Fibroblast of pulmonary artery (primary cell): Measurements from ENCODE around the gene PXK.
A peak's percentile ranks its signal among the peaks of the same experiment; 100 is the strongest.

ENCODE experiments used
- DNase-seq: peaks from one replicate; pipeline ENCODE4 v3.0.0-alpha.2; 2010; ENCODE audit warnings: low read depth
- H3K4me3 ChIP-seq: replicated peaks from 2 replicates; pipeline ENCODE4 v1.5.1; 2011; ENCODE audit warnings: low read depth, mild to moderate bottlenecking, control low read depth, low read length, moderate library complexity
- TF ChIP-seq, protein P1 (sequence below): IDR thresholded peaks from 2 replicates; pipeline ENCODE4 v1.5.1; 2011; ENCODE audit warnings: mild to moderate bottlenecking, control low read depth, low read length, inconsistent platforms; ENCODE audit errors: missing control alignments

The PXK gene

DNA sequence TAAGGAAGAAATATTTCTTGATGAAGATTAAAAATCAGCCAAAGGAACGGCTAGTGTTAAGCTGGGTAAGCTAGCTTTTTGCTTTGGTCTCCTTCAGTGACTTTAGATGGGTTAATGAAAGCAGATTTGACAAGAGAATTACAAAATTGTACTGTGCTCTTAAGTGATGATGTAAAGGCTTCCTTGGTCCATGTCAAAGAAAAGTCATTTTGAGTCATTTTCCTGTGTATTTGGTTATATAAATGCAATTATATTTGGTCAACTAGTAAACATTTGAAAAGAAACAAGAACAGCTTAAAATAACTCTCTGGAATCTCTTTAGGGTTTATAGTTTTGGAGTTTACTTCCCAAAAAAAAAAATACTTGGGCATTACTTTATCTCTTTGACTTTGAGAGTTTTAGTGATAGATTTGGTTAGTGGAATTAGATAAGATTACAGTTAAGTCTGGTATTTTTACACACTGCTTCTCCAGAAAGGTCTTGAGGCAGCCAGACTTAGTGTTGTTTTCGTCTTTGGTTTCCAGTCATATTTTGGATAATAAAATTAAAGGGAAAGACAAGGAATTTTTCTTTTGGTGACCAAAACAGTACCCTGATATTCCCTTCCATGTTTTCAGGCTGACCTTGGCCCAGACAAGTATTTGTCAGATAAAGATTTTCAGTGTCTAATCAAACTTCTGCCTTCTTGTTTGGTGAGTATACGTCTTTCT, 58.6 kb downstream of the PXK start:
- H3K4me3 ChIP-seq: no peak overlapping the region
- TF ChIP-seq, protein P1, sequence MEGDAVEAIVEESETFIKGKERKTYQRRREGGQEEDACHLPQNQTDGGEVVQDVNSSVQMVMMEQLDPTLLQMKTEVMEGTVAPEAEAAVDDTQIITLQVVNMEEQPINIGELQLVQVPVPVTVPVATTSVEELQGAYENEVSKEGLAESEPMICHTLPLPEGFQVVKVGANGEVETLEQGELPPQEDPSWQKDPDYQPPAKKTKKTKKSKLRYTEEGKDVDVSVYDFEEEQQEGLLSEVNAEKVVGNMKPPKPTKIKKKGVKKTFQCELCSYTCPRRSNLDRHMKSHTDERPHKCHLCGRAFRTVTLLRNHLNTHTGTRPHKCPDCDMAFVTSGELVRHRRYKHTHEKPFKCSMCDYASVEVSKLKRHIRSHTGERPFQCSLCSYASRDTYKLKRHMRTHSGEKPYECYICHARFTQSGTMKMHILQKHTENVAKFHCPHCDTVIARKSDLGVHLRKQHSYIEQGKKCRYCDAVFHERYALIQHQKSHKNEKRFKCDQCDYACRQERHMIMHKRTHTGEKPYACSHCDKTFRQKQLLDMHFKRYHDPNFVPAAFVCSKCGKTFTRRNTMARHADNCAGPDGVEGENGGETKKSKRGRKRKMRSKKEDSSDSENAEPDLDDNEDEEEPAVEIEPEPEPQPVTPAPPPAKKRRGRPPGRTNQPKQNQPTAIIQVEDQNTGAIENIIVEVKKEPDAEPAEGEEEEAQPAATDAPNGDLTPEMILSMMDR: no peak

DNA sequence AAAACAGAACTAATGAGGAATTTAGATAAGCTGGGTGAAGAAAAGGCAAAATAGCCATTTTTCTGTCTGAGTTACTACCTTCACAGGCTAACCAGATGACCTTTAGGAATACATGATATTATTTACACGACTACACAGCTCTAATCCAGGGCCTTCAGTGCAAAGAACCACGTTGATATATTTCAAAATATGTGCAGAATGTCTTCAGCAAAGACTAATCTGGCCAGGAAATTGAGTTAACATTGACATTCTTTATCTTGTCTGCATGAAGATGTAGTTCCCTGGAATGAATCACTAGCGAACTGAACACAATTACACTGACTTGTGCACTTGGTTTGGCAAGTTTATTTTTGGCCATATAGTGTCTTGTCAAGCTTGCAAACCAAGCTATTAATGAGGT, 59.5 kb downstream of the PXK start:
- no peak overlapping the region for H3K4me3 ChIP-seq
- DNase-seq: peak; percentile 20
- TF ChIP-seq, protein P1: no peak

More for the DNA sequence above, 58.6 kb downstream of the PXK start:
- peak; percentile 53 for DNase-seq

DNA sequence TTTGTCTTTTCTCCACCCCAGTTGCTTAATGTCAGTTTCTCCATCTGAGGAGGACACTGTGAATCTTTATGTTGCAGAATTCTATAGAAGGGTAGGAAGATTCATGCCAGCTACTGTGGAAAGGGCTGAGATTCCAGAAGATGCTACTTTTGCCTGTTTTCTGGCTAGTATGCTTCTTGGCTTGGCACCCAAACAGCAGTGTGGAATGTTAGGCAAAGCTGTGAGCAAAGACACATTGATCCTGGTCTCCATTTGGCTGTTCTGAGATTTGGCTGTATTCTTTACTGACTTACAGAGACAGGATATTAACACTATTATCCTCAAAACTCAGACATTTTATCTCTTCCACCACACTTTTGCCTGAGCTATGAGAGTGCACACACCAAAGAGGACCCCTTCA, 61.6 kb downstream of the PXK start:
- TF ChIP-seq, protein P1: no peak

DNA sequence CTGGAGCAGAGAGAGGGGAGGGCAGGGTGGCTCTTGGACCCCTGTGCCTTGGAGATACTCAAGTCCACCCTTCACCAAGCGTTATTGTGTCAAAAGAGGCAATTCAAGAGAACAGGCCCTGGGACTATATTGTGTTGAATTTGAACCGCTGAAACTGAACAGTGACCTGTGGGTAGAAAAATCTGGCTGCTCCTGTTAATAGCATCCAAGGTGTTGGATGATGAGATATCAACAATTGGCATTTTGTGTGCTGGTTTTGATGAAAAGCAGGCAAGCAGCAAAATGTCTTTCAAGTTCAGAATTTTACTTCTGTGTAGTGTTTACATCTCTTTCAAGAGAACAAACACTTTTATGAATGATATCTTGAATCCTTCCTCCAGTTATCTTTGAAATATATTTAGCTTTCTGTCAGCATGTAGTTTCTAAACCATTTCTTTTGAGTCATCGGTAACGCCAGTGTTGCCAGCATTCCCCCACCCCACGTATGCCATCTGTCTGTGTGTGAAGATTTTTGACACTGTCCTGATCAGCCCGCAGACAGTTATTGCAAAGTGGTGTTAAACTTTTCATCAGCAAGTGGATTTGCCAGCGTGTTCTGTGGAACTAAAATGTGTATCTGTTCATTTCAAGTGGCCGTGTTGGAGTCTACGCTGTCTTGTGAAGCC, 66.1 kb downstream of the PXK start:
- H3K4me3 ChIP-seq: no peak overlapping the region
- TF ChIP-seq, protein P1: no peak
- no peak for DNase-seq

More for the DNA sequence above, 61.6 kb downstream of the PXK start:
- no peak for DNase-seq
- no peak overlapping the region for H3K4me3 ChIP-seq

DNA sequence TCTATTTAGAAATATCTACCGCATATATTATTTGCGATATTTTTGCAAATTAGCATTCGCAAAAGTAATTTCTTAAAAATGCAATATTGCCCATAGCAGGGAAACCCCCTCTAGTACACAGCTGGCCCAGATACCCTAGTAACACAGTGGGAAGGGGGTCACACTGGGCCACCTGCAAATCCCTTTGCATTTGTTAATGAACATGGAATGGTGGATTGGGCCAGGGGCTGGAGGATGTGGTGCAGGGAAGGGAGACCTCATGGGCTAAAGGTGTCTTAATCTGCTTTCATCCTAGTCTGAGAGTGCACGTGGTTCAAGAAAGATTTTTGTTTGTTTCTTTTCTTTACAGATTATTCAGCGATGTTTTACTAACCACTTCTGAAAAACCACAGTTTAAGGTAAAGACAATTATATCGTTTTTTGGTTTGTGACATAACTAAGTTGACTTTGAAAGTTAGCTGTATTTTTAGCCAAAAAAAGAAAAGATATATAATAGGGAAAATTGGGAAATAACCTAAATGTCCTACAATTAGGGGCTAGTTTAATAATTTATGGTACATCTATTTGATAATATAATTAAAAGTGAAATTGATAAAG, 70.9 kb downstream of the PXK start:
- TF ChIP-seq, protein P1: no peak
- H3K4me3 ChIP-seq: no peak overlapping the region
- no peak for DNase-seq

DNA sequence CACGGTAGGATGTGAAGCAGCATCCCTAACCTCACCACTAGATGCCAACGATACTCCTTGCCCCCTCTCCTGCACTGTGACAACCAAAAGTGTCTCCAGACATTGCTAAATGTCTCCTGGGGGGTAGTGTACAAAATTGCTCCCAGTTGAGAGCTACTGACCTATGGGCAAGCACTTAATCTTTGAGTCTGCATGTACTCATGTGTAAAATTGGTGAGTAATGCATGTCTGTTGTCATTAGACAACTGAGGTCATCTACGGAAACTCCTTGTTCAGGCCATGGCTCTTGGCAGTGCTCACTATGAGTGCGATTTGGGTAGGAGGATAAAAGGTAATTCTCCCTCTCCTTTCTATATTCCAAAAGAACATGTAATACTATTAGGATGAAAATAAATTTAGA, 71.7 kb downstream of the PXK start:
- peak; percentile 66 for DNase-seq
- TF ChIP-seq, protein P1: no peak
- H3K4me3 ChIP-seq: no peak overlapping the region

DNA sequence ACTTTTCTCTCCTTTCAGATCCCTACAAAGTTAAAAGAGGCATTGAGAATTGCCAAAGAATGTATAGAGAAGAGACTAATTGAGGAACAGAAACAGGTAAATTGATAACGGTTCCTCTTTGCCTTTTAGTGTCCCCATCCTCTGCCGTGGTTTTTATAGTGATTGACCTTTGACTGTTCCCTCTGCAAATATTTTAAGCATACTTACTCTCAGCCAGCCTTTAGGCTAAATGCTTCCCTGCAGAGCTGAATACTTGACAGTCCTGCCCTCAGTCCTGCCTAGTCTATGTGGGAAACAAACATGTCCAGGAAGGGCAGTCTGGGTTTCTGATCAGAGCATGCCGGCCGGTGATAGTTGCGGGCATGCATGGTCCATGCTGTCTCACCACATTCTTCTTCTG, 76.2 kb downstream of the PXK start:
- TF ChIP-seq, protein P1: no peak
- no peak for DNase-seq

More for the DNA sequence above, 76.2 kb downstream of the PXK start:
- no peak overlapping the region for H3K4me3 ChIP-seq
